ENCODE data around the gene LGR5.
A peak's percentile ranks its signal among the peaks of the same experiment; 100 is the strongest.

The LGR5 gene

GRCh38 chr12:71439613-71440344 is at the start of gene LGR5:
TSS of gene LGR5 (plus strand) at chr12:71439798. CDS start at chr12:71440081, 283 bp downstream.
- Mint-ChIP-seq H3K27me3 (peaks cover 65% of the 10 kb centered on the region), H3K4me3 (peak within 1 kb of the TSS; percentile 75), H3K36me3 (ENCODE audit: low read depth) (peaks cover 6% of the 10 kb centered on the region), H3K9me3 (peaks cover 16% of the 10 kb centered on the region), H3K27ac (no peak within 1 kb of the TSS), H3K4me1 (peaks cover 21% of the 10 kb centered on the region)
- ATAC-seq (peak; percentile 63), DNase-seq (peak; percentile 20)

- ATAC-seq (no peak), DNase-seq (no peak)
- H3K36me3 Mint-ChIP-seq (ENCODE audit: low read depth), result no peaks in the 10 kb centered on the region
- no peaks in the 10 kb centered on the region for H3K4me1 Mint-ChIP-seq
- H3K4me3 Mint-ChIP-seq, result no peak overlapping the region
- H3K27me3 Mint-ChIP-seq, result peaks cover 13% of the 10 kb centered on the region
- H3K9me3 Mint-ChIP-seq, result no peaks in the 10 kb centered on the region
- H3K27ac Mint-ChIP-seq, result no peak overlapping the region
These were observed 47.0 kb upstream of the LGR5 start for GRCh38 chr12:71392521-71393145.

- Mint-ChIP-seq H3K36me3 (ENCODE audit: low read depth) (no peaks in the 10 kb centered on the region), H3K4me1 (no peaks in the 10 kb centered on the region), H3K27ac (no peak overlapping the region), H3K4me3 (no peak overlapping the region), H3K27me3 (peaks cover 11% of the 10 kb centered on the region), H3K9me3 (no peaks in the 10 kb centered on the region)
- ATAC-seq (no peak), DNase-seq (no peak)
These were observed 46.0 kb upstream of the LGR5 start for GRCh38 chr12:71393625-71394024.

- H3K9me3 Mint-ChIP-seq, result no peaks in the 10 kb centered on the region
- no peaks in the 10 kb centered on the region for H3K36me3 Mint-ChIP-seq (ENCODE audit: low read depth)
- no peaks in the 10 kb centered on the region for H3K27me3 Mint-ChIP-seq
- ATAC-seq, result no peak
- no peak for DNase-seq
- no peak overlapping the region for H3K4me3 Mint-ChIP-seq
- H3K4me1 Mint-ChIP-seq, result no peaks in the 10 kb centered on the region
- no peak overlapping the region for H3K27ac Mint-ChIP-seq
These were observed 42.1 kb upstream of the LGR5 start for GRCh38 chr12:71397433-71397954.

GRCh38 chr12:71399197-71399596 is 40.4 kb upstream of the LGR5 start:
- H3K27ac Mint-ChIP-seq, result no peak overlapping the region
- ATAC-seq (no peak), DNase-seq (no peak)
- H3K9me3 Mint-ChIP-seq, result peaks cover 2% of the 10 kb centered on the region
- no peak overlapping the region for H3K4me3 Mint-ChIP-seq
- no peaks in the 10 kb centered on the region for H3K27me3 Mint-ChIP-seq
- H3K4me1 Mint-ChIP-seq, result no peaks in the 10 kb centered on the region
- H3K36me3 Mint-ChIP-seq (ENCODE audit: low read depth), result no peaks in the 10 kb centered on the region

GRCh38 chr12:71400481-71400880 is 39.1 kb upstream of the LGR5 start:
- Mint-ChIP-seq H3K4me1 (no peaks in the 10 kb centered on the region), H3K27me3 (peaks cover 2% of the 10 kb centered on the region), H3K27ac (no peak overlapping the region), H3K4me3 (no peak overlapping the region), H3K9me3 (peaks cover 10% of the 10 kb centered on the region), H3K36me3 (ENCODE audit: low read depth) (no peaks in the 10 kb centered on the region)
- no peak for ATAC-seq
- DNase-seq, result no peak

- H3K9me3 Mint-ChIP-seq, result peaks cover 25% of the 10 kb centered on the region
- H3K27ac Mint-ChIP-seq, result no peak overlapping the region
- no peak overlapping the region for H3K4me3 Mint-ChIP-seq
- DNase-seq (no peak), ATAC-seq (no peak)
- H3K27me3 Mint-ChIP-seq, result peaks cover 10% of the 10 kb centered on the region
- peaks cover 4% of the 10 kb centered on the region for H3K36me3 Mint-ChIP-seq (ENCODE audit: low read depth)
- H3K4me1 Mint-ChIP-seq, result no peaks in the 10 kb centered on the region
These were observed 33.7 kb upstream of the LGR5 start for GRCh38 chr12:71405884-71406283.

GRCh38 chr12:71407732-71408131 is 31.9 kb upstream of the LGR5 start:
- H3K4me3 Mint-ChIP-seq, result no peak overlapping the region
- no peaks in the 10 kb centered on the region for H3K4me1 Mint-ChIP-seq
- DNase-seq (no peak), ATAC-seq (no peak)
- H3K27me3 Mint-ChIP-seq, result peaks cover 10% of the 10 kb centered on the region
- peaks cover 28% of the 10 kb centered on the region for H3K9me3 Mint-ChIP-seq
- peaks cover 4% of the 10 kb centered on the region for H3K36me3 Mint-ChIP-seq (ENCODE audit: low read depth)
- H3K27ac Mint-ChIP-seq, result no peak overlapping the region

GRCh38 chr12:71410844-71411243 is 28.8 kb upstream of the LGR5 start:
- H3K27ac Mint-ChIP-seq, result no peak overlapping the region
- peaks cover 9% of the 10 kb centered on the region for H3K27me3 Mint-ChIP-seq
- H3K4me3 Mint-ChIP-seq, result no peak overlapping the region
- DNase-seq (no peak), ATAC-seq (no peak)
- H3K9me3 Mint-ChIP-seq, result peaks cover 15% of the 10 kb centered on the region
- H3K36me3 Mint-ChIP-seq (ENCODE audit: low read depth), result peaks cover 4% of the 10 kb centered on the region
- H3K4me1 Mint-ChIP-seq, result no peaks in the 10 kb centered on the region

- Mint-ChIP-seq H3K4me1 (no peaks in the 10 kb centered on the region), H3K4me3 (no peak overlapping the region), H3K9me3 (peaks cover 14% of the 10 kb centered on the region), H3K27me3 (peaks cover 7% of the 10 kb centered on the region), H3K27ac (no peak overlapping the region), H3K36me3 (ENCODE audit: low read depth) (peaks cover 4% of the 10 kb centered on the region)
- DNase-seq, result no peak
- no peak for ATAC-seq
These were observed 28.0 kb upstream of the LGR5 start for GRCh38 chr12:71411635-71412034.

GRCh38 chr12:71415336-71416231 is 24.0 kb upstream of the LGR5 start:
- Mint-ChIP-seq H3K27me3 (peaks cover 6% of the 10 kb centered on the region), H3K36me3 (ENCODE audit: low read depth) (no peaks in the 10 kb centered on the region), H3K27ac (no peak overlapping the region), H3K4me1 (no peaks in the 10 kb centered on the region), H3K9me3 (peaks cover 3% of the 10 kb centered on the region), H3K4me3 (no peak overlapping the region)
- ATAC-seq, result peak; percentile 61
- peak; percentile 5 for DNase-seq

- ATAC-seq, result no peak
- H3K27ac Mint-ChIP-seq, result no peak overlapping the region
- H3K4me3 Mint-ChIP-seq, result no peak overlapping the region
- no peaks in the 10 kb centered on the region for H3K4me1 Mint-ChIP-seq
- H3K9me3 Mint-ChIP-seq, result no peaks in the 10 kb centered on the region
- H3K36me3 Mint-ChIP-seq (ENCODE audit: low read depth), result no peaks in the 10 kb centered on the region
- H3K27me3 Mint-ChIP-seq, result peaks cover 6% of the 10 kb centered on the region
- DNase-seq, result no peak
These were observed 22.4 kb upstream of the LGR5 start for GRCh38 chr12:71417181-71417580.

GRCh38 chr12:71420775-71421406 is 18.7 kb upstream of the LGR5 start:
- ATAC-seq, result no peak
- no peaks in the 10 kb centered on the region for H3K36me3 Mint-ChIP-seq (ENCODE audit: low read depth)

GRCh38 chr12:71425568-71426299 is 13.9 kb upstream of the LGR5 start:
- no peaks in the 10 kb centered on the region for H3K4me1 Mint-ChIP-seq
- H3K27me3 Mint-ChIP-seq, result peaks cover 22% of the 10 kb centered on the region

More at GRCh38 chr12:71420775-71421406, 18.7 kb upstream of the LGR5 start:
- Mint-ChIP-seq H3K4me3 (no peak overlapping the region), H3K27ac (no peak overlapping the region), H3K27me3 (peaks cover 5% of the 10 kb centered on the region), H3K9me3 (no peaks in the 10 kb centered on the region), H3K4me1 (no peaks in the 10 kb centered on the region)
- DNase-seq, result no peak

More at GRCh38 chr12:71425568-71426299, 13.9 kb upstream of the LGR5 start:
- no peaks in the 10 kb centered on the region for H3K36me3 Mint-ChIP-seq (ENCODE audit: low read depth)
- DNase-seq (no peak), ATAC-seq (no peak)
- H3K4me3 Mint-ChIP-seq, result no peak overlapping the region
- no peaks in the 10 kb centered on the region for H3K9me3 Mint-ChIP-seq
- no peak overlapping the region for H3K27ac Mint-ChIP-seq
